HL-60 (cell line): Measurements from ENCODE around the gene DECR2.

Source experiments
- DNase-seq, 2 experiments: peaks; one replicate each; pipeline ENCODE4 v3.0.0-alpha.2; 2010 to 2020; ENCODE audit warnings: low read depth in 1 of 2, low spot score in 1 of 2
- H3K27ac ChIP-seq: fragments of 250-450 bp; sonication (Bioruptor Pico); replicated peaks from 2 replicates; pipeline ENCODE4 v1.5.1; 2020; ENCODE audit warnings: mild to moderate bottlenecking, moderate library complexity
- H3K27me3 ChIP-seq: fragments of 250-450 bp; sonication (Bioruptor Pico); 2 replicates; pipeline ENCODE4 v1.5.1; 2021; ENCODE audit warnings: mild to moderate bottlenecking, moderate library complexity; ENCODE audit not compliant: insufficient read depth, poor library complexity, severe bottlenecking
- H3K4me3 ChIP-seq: replicated peaks from 2 replicates; pipeline ENCODE4 v1.5.1; 2011; ENCODE audit warnings: mild to moderate bottlenecking, control low read depth, low read length; ENCODE audit not compliant: insufficient read depth
- CTCF ChIP-seq: IDR thresholded peaks from one replicate; pipeline ENCODE4 v1.5.1; 2011; ENCODE audit warnings: low read length, control low read depth, inconsistent platforms; ENCODE audit not compliant: insufficient read depth
- GABPA ChIP-seq: IDR thresholded peaks from 2 replicates; pipeline ENCODE4 v1.6.1; 2012; ENCODE audit warnings: low read depth
- POLR2AphosphoS5 ChIP-seq: IDR thresholded peaks from 2 replicates; pipeline ENCODE4 v1.6.1; 2012; ENCODE audit warnings: low read depth
- REST ChIP-seq: IDR thresholded peaks from 2 replicates; pipeline ENCODE4 v1.6.1; 2012; ENCODE audit warnings: low read depth; ENCODE audit not compliant: insufficient replicate concordance
- SPI1 ChIP-seq: IDR thresholded peaks from 2 replicates; pipeline ENCODE4 v1.6.1; 2012; ENCODE audit warnings: low read depth, mild to moderate bottlenecking, borderline replicate concordance

The DECR2 gene

GRCh38 chr16:378821-379182 is 22.9 kb upstream of the DECR2 start:
- no peak for TF ChIP-seq GABPA
- Histone ChIP-seq H3K4me3 (no peak overlapping the region), H3K27me3 (no peaks in the 10 kb centered on the region), H3K27ac (no peak overlapping the region)
- no peak for DNase-seq

- TF ChIP-seq POLR2AphosphoS5 (no peak), GABPA (no peak), SPI1 (no peak), REST (no peak), CTCF (no peak)
- H3K4me3 ChIP-seq: no peak overlapping the region
- no peak overlapping the region for H3K27ac ChIP-seq
- H3K27me3 ChIP-seq: no peaks in the 10 kb centered on the region
- no peak for DNase-seq
Measured at GRCh38 chr16:379183-379960, 22.3 kb upstream of the DECR2 start.

GRCh38 chr16:379961-380761 is 21.5 kb upstream of the DECR2 start:
- H3K27ac ChIP-seq: no peak overlapping the region
- TF ChIP-seq REST (no peak), SPI1 (no peak), POLR2AphosphoS5 (no peak), GABPA (no peak), CTCF (no peak)
- H3K27me3 ChIP-seq: no peaks in the 10 kb centered on the region
- no peak for DNase-seq
- peak overlapping the region; percentile 86; the same call in 1 of the 2 replicates for H3K4me3 ChIP-seq

- no peak for TF ChIP-seq POLR2AphosphoS5
- TF ChIP-seq GABPA: no peak
- TF ChIP-seq CTCF: no peak
- TF ChIP-seq SPI1: no peak
- TF ChIP-seq REST: no peak
- Histone ChIP-seq H3K4me3 (peak overlapping the region; percentile 86), H3K27ac (peak overlapping the region; percentile 56; the same call in 1 of the 2 replicates)
Measured at GRCh38 chr16:380762-381011, 21.0 kb upstream of the DECR2 start.

More at GRCh38 chr16:380762-381011, 21.0 kb upstream of the DECR2 start:
- no peak for DNase-seq
- no peaks in the 10 kb centered on the region for H3K27me3 ChIP-seq
